ENCODE measurements around the gene CORIN. TPM values are rescaled to one million over a fixed set of nuclear protein-coding genes. Genes with fewer than 3 reads are reported as not detected.

CORIN gene
- polyA plus RNA-seq, 2 of the 4 experiments (the other 2 are of a cell fraction) = 0.03 TPM; not detected in 1

- 56% methylated on average over 3 of the region's 3 CpGs for whole genome bisulfite sequencing (ENCODE audit: missing lambda C conversion rate)
- TF ChIP-seq CHD2 (IDR thresholded peaks at IDR 0.05; ENCODE audit: low read length, partially characterized antibody) (no peak), HEYL (CRISPR knock-in tag; IDR thresholded peaks at IDR 0.05) (no peak), CTCF (IDR thresholded peaks at IDR 0.05) (no peak), RCOR1 (IDR thresholded peaks at IDR 0.05; ENCODE audit: low read depth, low read length) (no peak), POLR2AphosphoS2 (conservative IDR thresholded peaks at IDR 0.05; ENCODE audit: low read length) (no peak), MYC (IDR thresholded peaks at IDR 0.05; ENCODE audit: borderline replicate concordance, low read length) (no peak), KDM1A (IDR thresholded peaks at IDR 0.05; ENCODE audit: low read depth) (no peak), HOXA7 (CRISPR knock-in tag; IDR thresholded peaks at IDR 0.05) (no peak)
- Histone ChIP-seq H3K4me3 (no peak overlapping the region), H3K27ac (no peak overlapping the region), H3K4me2 (no peak overlapping the region), H3K4me1 (no peaks in the 10 kb centered on the region), H3K9me3 (no peaks in the 10 kb centered on the region)
- ChIA-PET POLR2A (no interaction called here), CTCF (no interaction called here)
- DNase-seq (ENCODE audit: low read depth in 1 of 2, low spot score in 1 of 2) = no peak
- no peak for ATAC-seq
- FAIRE-seq = no peak
Observed at GRCh38 chr4:47647544-47647943, 190.3 kb downstream of the CORIN start.

GRCh38 chr4:47647029-47647428, 190.8 kb downstream of the CORIN start:
- no peak overlapping the region for H3K27ac ChIP-seq
- TF ChIP-seq RAD21 (conservative IDR thresholded peaks at IDR 0.05 in 1 of 2, IDR thresholded peaks at IDR 0.05 in 1 of 2) (no peak), USF2 (IDR thresholded peaks at IDR 0.05) (no peak), POLR2A (IDR thresholded peaks at IDR 0.05; ENCODE audit: low read length) (no peak), E2F6 (IDR thresholded peaks at IDR 0.05; ENCODE audit: borderline replicate concordance, low read depth) (no peak), CBX8 (IDR thresholded peaks at IDR 0.05) (no peak)
- POLR2A ChIA-PET = no interaction called here
- CTCF ChIA-PET = no interaction called here
- no peak for FAIRE-seq
- 9% methylated on average over 3 of the region's 3 CpGs for WGBS (ENCODE audit: missing lambda C conversion rate)
- no peak for ATAC-seq
- DNase-seq (ENCODE audit: low read depth in 1 of 2, low spot score in 1 of 2) = no peak
- no peak overlapping the region for H3K4me3 ChIP-seq
- H3K9me3 ChIP-seq = no peaks in the 10 kb centered on the region
- no peaks in the 10 kb centered on the region for H3K4me1 ChIP-seq
- no peak overlapping the region for H3K4me2 ChIP-seq

- TF ChIP-seq FOXS1 (CRISPR knock-in tag; IDR thresholded peaks at IDR 0.05) = no peak
- TF ChIP-seq ZC3H11A (IDR thresholded peaks at IDR 0.05) = no peak
- no peak for TF ChIP-seq MAFK (IDR thresholded peaks at IDR 0.05; ENCODE audit: partially characterized antibody)
- no peak for FAIRE-seq
- no peak for DNase-seq (ENCODE audit: low read depth in 1 of 2, low spot score in 1 of 2)
- CTCF ChIA-PET = no interaction called here
- Histone ChIP-seq H3K4me1 (no peaks in the 10 kb centered on the region), H3K9me3 (no peaks in the 10 kb centered on the region), H3K27ac (no peak overlapping the region), H3K4me2 (no peak overlapping the region), H3K4me3 (no peak overlapping the region)
- ATAC-seq = no peak
- WGBS (ENCODE audit: missing lambda C conversion rate) = 36% methylated on average over 3 of the region's 3 CpGs
- POLR2A ChIA-PET = no interaction called here
Observed at GRCh38 chr4:47646372-47646771, 191.5 kb downstream of the CORIN start.

GRCh38 chr4:47643845-47644244, 194.0 kb downstream of the CORIN start:
- DNase-seq (ENCODE audit: low read depth in 1 of 2, low spot score in 1 of 2) = no peak

More at GRCh38 chr4:47643845-47644244, 194.0 kb downstream of the CORIN start:
- no peak overlapping the region for H3K27ac ChIP-seq
- no peak overlapping the region for H3K4me2 ChIP-seq
- no peak for ATAC-seq
- no peak for TF ChIP-seq POLR2AphosphoS2 (conservative IDR thresholded peaks at IDR 0.05; ENCODE audit: low read length)
- no peak for TF ChIP-seq MAFK (IDR thresholded peaks at IDR 0.05; ENCODE audit: partially characterized antibody)
- TF ChIP-seq HEYL (CRISPR knock-in tag; IDR thresholded peaks at IDR 0.05) = no peak
- TF ChIP-seq NPAS2 (CRISPR knock-in tag; IDR thresholded peaks at IDR 0.05; ENCODE audit: borderline replicate concordance) = no peak
- TF ChIP-seq KDM5A (IDR thresholded peaks at IDR 0.05) = no peak
- no peak for TF ChIP-seq TFCP2L1 (CRISPR knock-in tag; IDR thresholded peaks at IDR 0.05)
- TF ChIP-seq CHD4 (IDR thresholded peaks at IDR 0.05; ENCODE audit: borderline replicate concordance) = no peak
- no peak for TF ChIP-seq HOXB5 (CRISPR knock-in tag; IDR thresholded peaks at IDR 0.05)
- no peak for TF ChIP-seq CEBPB (IDR thresholded peaks at IDR 0.05)
- FAIRE-seq = no peak
- 48% methylated on average over 6 of the region's 6 CpGs for WGBS (ENCODE audit: missing lambda C conversion rate)
- no peaks in the 10 kb centered on the region for H3K4me1 ChIP-seq
- H3K9me3 ChIP-seq = no peaks in the 10 kb centered on the region
- POLR2A ChIA-PET = no interaction called here
- CTCF ChIA-PET = no interaction called here
- no peak overlapping the region for H3K4me3 ChIP-seq
